K562 (cell line): ENCODE measurements around the gene AZU1. TPM values are rescaled to one million over a fixed set of nuclear protein-coding genes. Genes with fewer than 3 reads are reported as not detected.
A peak's percentile ranks its signal among the peaks of the same experiment; 100 is the strongest.

Source experiments
- ATAC-seq: fragments of 200-7000 bp; cut with Tn5 transposase; 3 replicates; pipeline ENCODE4 v1.9.1; 2020; ENCODE audit warnings: moderate library complexity
- BruUV-seq: library from RNA; stranded (reverse); fragments of 400-500 nt; replicated peaks from 2 replicates; lab custom pipeline; 2021; lab: Mats Ljungman, UMichigan
- CTCF ChIA-PET: fragments of 300-600 bp; formaldehyde crosslinking; extraction: SDS; loops from one replicate; lab custom pipeline; 2021; ENCODE audit warnings: low intra/inter-chr PET ratio; lab: Yijun Ruan, JAX
- POLR2A ChIA-PET: fragments of 300-600, 350-650 bp; sonication (Branson Sonifier 250); formaldehyde crosslinking; extraction: SDS; loops from one replicate; lab custom pipeline; 2021; ENCODE audit warnings: antibody characterized with exemption, inconsistent platforms; lab: Yijun Ruan, JAX
- DNase-seq, 4 experiments: peaks; one replicate each; pipeline versions ENCODE4 v3.0.0 to v3.0.0-alpha.2; 2011 to 2018; ENCODE audit warnings: low spot score in 3 of 4, mixed read lengths in 3 of 4; ENCODE audit errors: extremely low read depth in 1 of 4
- FAIRE-seq: peaks from 2 replicates; lab custom pipeline; 2011; peaks lifted over from hg19 to GRCh38; lab: Jason Lieb, UNC
- H2AFZ ChIP-seq: 2 replicates; pipeline ENCODE4 v1.6.0; 2011; ENCODE audit warnings: low read depth, low read length, control low read depth, inconsistent platforms
- H3K27ac ChIP-seq: fragments of 200-600 bp; 3 replicates; pipeline ENCODE4 v1.8.0; 2011; ENCODE audit warnings: low read depth, mild to moderate bottlenecking, control low read depth, inconsistent platforms, low read length, moderate library complexity, mixed read lengths; ENCODE audit errors: extremely low read depth
- H3K27me3 ChIP-seq, 2 experiments: fragments of 300-600 bp in 1 of 2; 2 replicates in 1 of 2; 3 replicates in 1 of 2; pipeline versions ENCODE4 v1.6.0 to v1.8.0; 2011; ENCODE audit warnings: inconsistent platforms in 2 of 2, low read length in 2 of 2, mild to moderate bottlenecking in 1 of 2, mixed read lengths in 1 of 2, moderate library complexity in 1 of 2; ENCODE audit not compliant: control insufficient read depth in 2 of 2, insufficient read depth in 2 of 2
- H3K36me3 ChIP-seq: fragments of 300-600 bp; 3 replicates; pipeline ENCODE4 v1.8.0; 2011; ENCODE audit warnings: mild to moderate bottlenecking, low read length, inconsistent platforms; ENCODE audit not compliant: control insufficient read depth, insufficient read depth
- H3K4me1 ChIP-seq, 2 experiments: fragments of 200-600 bp in 1 of 2; replicated peaks in 1 of 2; 2 replicates in 1 of 2; 3 replicates in 1 of 2; pipeline versions ENCODE4 v1.5.1 to v1.8.0; 2011; ENCODE audit warnings: inconsistent platforms in 2 of 2, low read length in 2 of 2, mild to moderate bottlenecking in 1 of 2, mixed read lengths in 1 of 2, moderate library complexity in 1 of 2; ENCODE audit not compliant: control insufficient read depth in 2 of 2, insufficient read depth in 2 of 2
- H3K4me2 ChIP-seq: 2 replicates; pipeline ENCODE4 v1.6.1; 2011; ENCODE audit warnings: low read length, control low read depth, inconsistent platforms, mixed read lengths; ENCODE audit not compliant: insufficient read depth
- H3K4me3 ChIP-seq: fragments of 200-600 bp; sonication (generic), shearing (Covaris generic); 2 replicates; pipeline ENCODE4 v1.5.1; 2016; ENCODE audit warnings: control low read depth, inconsistent platforms
- H3K79me2 ChIP-seq: fragments of 200-600 bp; 3 replicates; pipeline ENCODE4 v1.8.0; 2011; ENCODE audit warnings: low read length, inconsistent platforms; ENCODE audit not compliant: control insufficient read depth, insufficient read depth
- H3K9ac ChIP-seq, 2 experiments: 2 replicates each; pipeline versions ENCODE4 v1.6.0 to v1.6.1; 2011; ENCODE audit warnings: low read depth in 2 of 2, low read length in 2 of 2, control low read depth in 1 of 2, inconsistent platforms in 1 of 2, mild to moderate bottlenecking in 1 of 2, mixed read lengths in 1 of 2; ENCODE audit not compliant: insufficient read depth in 1 of 2
- H3K9me1 ChIP-seq: one replicate; pipeline ENCODE4 v1.6.0; 2011; ENCODE audit warnings: inconsistent platforms, mild to moderate bottlenecking, low read length, moderate library complexity; ENCODE audit not compliant: control insufficient read depth, insufficient read depth
- H3K9me3 ChIP-seq: replicated peaks from 2 replicates; pipeline ENCODE4 v1.5.1; 2011; ENCODE audit warnings: low read depth, low read length, inconsistent platforms; ENCODE audit not compliant: control insufficient read depth, insufficient read depth
- H4K20me1 ChIP-seq: replicated peaks from 2 replicates; pipeline ENCODE4 v1.6.1; 2011; ENCODE audit warnings: low read length, inconsistent platforms, mixed read lengths; ENCODE audit not compliant: control insufficient read depth, insufficient read depth
- E2F6 ChIP-seq, 2 experiments: IDR thresholded peaks; 2 replicates each; pipeline ENCODE4 v1.6.1; 2011; ENCODE audit warnings: borderline replicate concordance in 1 of 2, control low read depth in 1 of 2, low read depth in 1 of 2, low read length in 1 of 2, mild to moderate bottlenecking in 1 of 2, mixed read lengths in 1 of 2, moderate library complexity in 1 of 2; ENCODE audit not compliant: insufficient read depth in 1 of 2, insufficient read length in 1 of 2, poor library complexity in 1 of 2, severe bottlenecking in 1 of 2; ENCODE audit errors: extremely low read depth in 1 of 2
- FOXP1 ChIP-seq: sonication (generic); formaldehyde crosslinking; IDR thresholded peaks from 2 replicates; pipeline ENCODE4 v1.8.0; 2022; ENCODE audit warnings: mild to moderate bottlenecking, missing genetic modification reagents
- L3MBTL2 ChIP-seq: fragments of 450-650 bp; IDR thresholded peaks from 2 replicates; pipeline ENCODE4 v1.6.1; 2016; ENCODE audit warnings: mild to moderate bottlenecking, moderate library complexity
- MAX ChIP-seq: sonication (generic); formaldehyde crosslinking; IDR thresholded peaks from 2 replicates; pipeline ENCODE4 v1.9.0; 2022; ENCODE audit warnings: mild to moderate bottlenecking, missing genetic modification reagents
- MAZ ChIP-seq, 2 experiments: fragments of 450-650 bp in 1 of 2; sonication (generic) in 1 of 2; formaldehyde crosslinking; IDR thresholded peaks in 1 of 2; conservative IDR thresholded peaks in 1 of 2; 2 replicates each; pipeline versions ENCODE4 v1.4.0 to v1.5.0; 2020; ENCODE audit warnings: mild to moderate bottlenecking in 1 of 2, missing genetic modification reagents in 1 of 2
- MTA1 ChIP-seq: fragments of 450-650 bp; IDR thresholded peaks from 2 replicates; pipeline ENCODE4 v1.6.1; 2017; ENCODE audit warnings: borderline replicate concordance
- MYC ChIP-seq, 2 experiments: fragments of 250-450 bp in 1 of 2; sonication (Bioruptor Pico) in 1 of 2; IDR thresholded peaks; 2 replicates each; pipeline versions ENCODE4 v1.5.1 to v1.6.1; 2012 to 2021; ENCODE audit warnings: low read depth in 2 of 2, borderline replicate concordance in 1 of 2, improper control_type of control experiment in 1 of 2, low read length in 1 of 2, mild to moderate bottlenecking in 1 of 2, moderate library complexity in 1 of 2
- NRF1 ChIP-seq, 2 experiments: fragments of 450-650 bp; IDR thresholded peaks in 1 of 2; conservative IDR thresholded peaks in 1 of 2; 2 replicates each; pipeline ENCODE4 v1.6.1; 2014; ENCODE audit warnings: mild to moderate bottlenecking in 2 of 2
- THRB ChIP-seq: fragments of 450-650 bp; formaldehyde crosslinking; conservative IDR thresholded peaks from 2 replicates; pipeline ENCODE4 v1.4.0; 2022; ENCODE audit warnings: mild to moderate bottlenecking, missing genetic modification characterization
- TRIM24 ChIP-seq, 2 experiments: fragments of 450-650 bp; IDR thresholded peaks; 2 replicates each; pipeline ENCODE4 v1.6.1; 2016
- ZNF121 ChIP-seq: sonication (generic); formaldehyde crosslinking; conservative IDR thresholded peaks from 2 replicates; pipeline ENCODE4 v1.8.0; 2022; ENCODE audit warnings: missing genetic modification reagents
- ZNF707 ChIP-seq: fragments of 250-450 bp; sonication (Bioruptor Pico); conservative IDR thresholded peaks from 2 replicates; pipeline ENCODE4 v1.8.0; 2022; ENCODE audit warnings: inconsistent platforms, mild to moderate bottlenecking, moderate library complexity
- WGBS: fragments of 100-300 bp; shearing (Covaris generic); methylation state at CpG from one replicate; pipeline ENCODE4 v1.1.6; 2016; ENCODE audit warnings: low coverage, mixed read lengths; ENCODE audit not compliant: insufficient coverage; ENCODE audit errors: missing lambda C conversion rate; 5-methylcytosine and 5-hydroxymethylcytosine counted together
- in situ Hi-C: fragments of 300-500 bp; cut with MboI; formaldehyde crosslinking; loops from 4 replicates; pipeline ENCODE4 v1.15.0; 2018; ENCODE audit warnings: inconsistent platforms, mixed read lengths
- intact Hi-C: fragments of 100-400 bp; cut with micrococcal nuclease; formaldehyde crosslinking; loops from 2 replicates; pipeline ENCODE4 v1.14.2; 2022
- polyA plus RNA-seq, 8 experiments: library from polyadenylated mRNA; depleted of rRNA in 4 of 8; stranded (reverse) in 5 of 8; unstranded in 3 of 8; fragments of >200 nt; fragmentation: Nextera tagmentation in 2 of 8; fragmentation: Illumina TruSeq in 1 of 8; extraction: Ambion mirVana in 2 of 8; extraction: Trizol in 1 of 8; gene quantifications; 2 replicates each; pipeline versions ENCODE4 v1.2.1 to v1.2.3, GENCODE V29; 2011 to 2014; ENCODE audit warnings: inconsistent platforms in 1 of 8, missing spikeins in 1 of 8
- total RNA-seq, 7 experiments: library from RNA; depleted of rRNA in 6 of 7; stranded (reverse); fragments of >200 nt in 6 of 7; fragmentation: Illumina TruSeq in 2 of 7; extraction: Trizol in 2 of 7; gene quantifications; 2 replicates each; pipeline versions ENCODE4 v1.2.1 to v1.2.3, GENCODE V29; 2011 to 2021; ENCODE audit warnings: low replicate concordance in 1 of 7

AZU1 gene
- total and polyA plus RNA-seq, 9 of the 15 experiments (the other 6 are each of a cell fraction or from before 2014, with no cell fraction given) = 0.29 to 1.9 (median 0.59) TPM; not detected in 3

- no peak overlapping the region; the same call in 2 of the 3 replicates for H3K27ac ChIP-seq
- no peaks in the 10 kb centered on the region for H3K36me3 ChIP-seq
- ChIA-PET CTCF (interaction anchor here (0.6 kb wide), 1 partner anchor 408 kb away, joined by 3 read pairs; no protein-coding TSS in a partner anchor), POLR2A (interaction anchor here (0.6 kb wide), 1 partner anchor 236 kb away, joined by 4 read pairs; no protein-coding TSS in a partner anchor)
- no peaks in the 10 kb centered on the region for H3K9me1 ChIP-seq
- in situ Hi-C loops (no loop called here), intact Hi-C loops (no loop called here)
- FAIRE-seq (peak; percentile 64), ATAC-seq (peak; percentile 42), DNase-seq (peak in 1 of 4 experiments; percentile 66)
- peak overlapping the region; percentile 70 for H3K4me2 ChIP-seq
- H4K20me1 ChIP-seq = no peaks in the 10 kb centered on the region
- H3K4me1 ChIP-seq = peaks cover 5 to 53% of the 10 kb centered on the region in 2 experiments
- H3K27me3 ChIP-seq = no peaks in the 10 kb centered on the region
- no TSS peak for BruUV-seq
- peak overlapping the region; percentile 19; the same call in 1 of the 2 replicates for H3K4me3 ChIP-seq
- no peaks in the 10 kb centered on the region for H3K79me2 ChIP-seq
- peak overlapping the region; percentile 93 for H2AFZ ChIP-seq
- H3K9me3 ChIP-seq = no peaks in the 10 kb centered on the region
- 22% methylated on average over 5 of the region's 11 CpGs for WGBS
- H3K9ac ChIP-seq = peak overlapping the region in 1 of 2 experiments; percentile 86; a peak in 2 of 4 replicates
- TF ChIP-seq ZNF707 (CRISPR knock-in tag) = no peak
- peak in 1 of 2 experiments; percentile 23; a peak in 1 of 4 replicates for TF ChIP-seq NRF1 (conservative IDR thresholded peaks at IDR 0.05 in 1 of 2, IDR thresholded peaks at IDR 0.05 in 1 of 2)
- TF ChIP-seq MTA1 = peak; percentile 87
- no peak for TF ChIP-seq THRB (CRISPR knock-in tag)
- TF ChIP-seq MAX (CRISPR knock-in tag) = peak; percentile 86
- TF ChIP-seq L3MBTL2 = peak; percentile 59
- TF ChIP-seq FOXP1 (CRISPR knock-in tag) = 0 out of 2 replicates have a peak, but pooled peaks have one; percentile 44
- TF ChIP-seq TRIM24 (IDR thresholded peaks at IDR 0.05) = no peak
- TF ChIP-seq MYC (IDR thresholded peaks at IDR 0.05; ENCODE audit: low read depth, low read length) = peak; percentile 59
- TF ChIP-seq MYC (CRISPR knock-in tag; IDR thresholded peaks at IDR 0.05; ENCODE audit: borderline replicate concordance, low read depth) = no peak
- peak; percentile 99 for TF ChIP-seq ZNF121 (CRISPR knock-in tag)
- peak in 1 of 2 experiments; percentile 65 for TF ChIP-seq E2F6 (IDR thresholded peaks at IDR 0.05; ENCODE audit: borderline replicate concordance in 1 of 2, extremely low read depth in 1 of 2, insufficient read depth in 1 of 2, insufficient read length in 1 of 2, low read depth in 1 of 2, low read length in 1 of 2, poor library complexity in 1 of 2, severe bottlenecking in 1 of 2)
- TF ChIP-seq MAZ (CRISPR knock-in tag; conservative IDR thresholded peaks at IDR 0.05 in 1 of 2, IDR thresholded peaks at IDR 0.05 in 1 of 2) = peak in 1 of 2 experiments; percentile 28; a peak in 2 of 4 replicates
Observed at GRCh38 chr19:844546-844971, 16.9 kb downstream of the AZU1 start.
